Measurements from ENCODE around the gene GP1BB.

DNA sequence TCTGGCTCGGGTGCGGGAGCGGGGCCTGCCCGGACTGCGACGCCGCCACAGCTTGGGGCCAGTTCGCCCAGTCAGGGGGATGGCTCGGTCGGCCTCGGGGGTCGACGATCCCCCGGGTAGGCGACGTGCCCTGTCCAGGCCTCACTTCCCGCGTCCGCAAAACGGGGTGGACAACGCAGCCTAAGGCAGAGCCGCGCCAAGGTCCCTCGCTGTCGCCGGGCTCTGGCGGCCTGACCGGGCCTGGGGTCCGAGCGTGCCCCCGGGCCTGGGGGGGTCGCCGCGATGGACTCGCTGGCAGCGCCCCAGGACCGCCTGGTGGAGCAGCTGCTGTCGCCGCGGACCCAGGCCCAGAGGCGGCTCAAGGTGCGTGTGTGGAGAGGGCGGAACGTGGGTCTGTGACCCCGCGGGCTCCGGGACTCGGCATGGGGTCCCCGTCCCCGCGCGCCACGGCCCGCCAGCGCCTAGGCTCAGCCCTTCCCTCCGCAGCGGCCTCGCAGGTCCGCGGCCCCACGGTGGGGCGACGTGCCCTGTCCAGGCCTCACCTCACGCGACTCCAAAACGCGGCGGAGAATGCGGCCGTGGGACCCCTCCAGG is 4.8 kb upstream of the GP1BB start:
- no peak for TF ChIP-seq ATF1 (CRISPR knock-in tag; IDR thresholded peaks at IDR 0.05)
- TF ChIP-seq MEIS1 (CRISPR knock-in tag; IDR thresholded peaks at IDR 0.05; ENCODE audit: borderline replicate concordance), result no peak
- TF ChIP-seq, protein P1, sequence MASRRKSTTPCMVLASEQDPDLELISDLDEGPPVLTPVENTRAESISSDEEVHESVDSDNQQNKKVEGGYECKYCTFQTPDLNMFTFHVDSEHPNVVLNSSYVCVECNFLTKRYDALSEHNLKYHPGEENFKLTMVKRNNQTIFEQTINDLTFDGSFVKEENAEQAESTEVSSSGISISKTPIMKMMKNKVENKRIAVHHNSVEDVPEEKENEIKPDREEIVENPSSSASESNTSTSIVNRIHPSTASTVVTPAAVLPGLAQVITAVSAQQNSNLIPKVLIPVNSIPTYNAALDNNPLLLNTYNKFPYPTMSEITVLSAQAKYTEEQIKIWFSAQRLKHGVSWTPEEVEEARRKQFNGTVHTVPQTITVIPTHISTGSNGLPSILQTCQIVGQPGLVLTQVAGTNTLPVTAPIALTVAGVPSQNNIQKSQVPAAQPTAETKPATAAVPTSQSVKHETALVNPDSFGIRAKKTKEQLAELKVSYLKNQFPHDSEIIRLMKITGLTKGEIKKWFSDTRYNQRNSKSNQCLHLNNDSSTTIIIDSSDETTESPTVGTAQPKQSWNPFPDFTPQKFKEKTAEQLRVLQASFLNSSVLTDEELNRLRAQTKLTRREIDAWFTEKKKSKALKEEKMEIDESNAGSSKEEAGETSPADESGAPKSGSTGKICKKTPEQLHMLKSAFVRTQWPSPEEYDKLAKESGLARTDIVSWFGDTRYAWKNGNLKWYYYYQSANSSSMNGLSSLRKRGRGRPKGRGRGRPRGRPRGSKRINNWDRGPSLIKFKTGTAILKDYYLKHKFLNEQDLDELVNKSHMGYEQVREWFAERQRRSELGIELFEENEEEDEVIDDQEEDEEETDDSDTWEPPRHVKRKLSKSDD (CRISPR knock-in tag; IDR thresholded peaks at IDR 0.05; ENCODE audit: low read depth), result no peak

Measured in HepG2 (cell line).